HG03196 (cell line): ENCODE data around the gene CIDEC.
"Not testable (repeated sequence)": the region's sequence is repeated elsewhere in the genome, so short reads cannot be mapped to it uniquely, and the experiment has no call there.

Experiments
- ATAC-seq: cut with Tn5 transposase; IDR thresholded peaks from one replicate; pipeline ENCODE4 v1.9.1; 2021; ENCODE audit not compliant: unreplicated experiment

CIDEC gene

GRCh38 chr3:9902372-9903237, 22.6 kb upstream of the CIDEC start, which contains the start of gene IL17RE:
Gene IL17RE, plus strand, starts transcription at chr3:9902848. Its CDS starts 85 bp downstream, at chr3:9902933.
- no peak for ATAC-seq

GRCh38 chr3:9901967-9902366, 21.9 kb upstream of the CIDEC start:
- no peak for ATAC-seq

DNA sequence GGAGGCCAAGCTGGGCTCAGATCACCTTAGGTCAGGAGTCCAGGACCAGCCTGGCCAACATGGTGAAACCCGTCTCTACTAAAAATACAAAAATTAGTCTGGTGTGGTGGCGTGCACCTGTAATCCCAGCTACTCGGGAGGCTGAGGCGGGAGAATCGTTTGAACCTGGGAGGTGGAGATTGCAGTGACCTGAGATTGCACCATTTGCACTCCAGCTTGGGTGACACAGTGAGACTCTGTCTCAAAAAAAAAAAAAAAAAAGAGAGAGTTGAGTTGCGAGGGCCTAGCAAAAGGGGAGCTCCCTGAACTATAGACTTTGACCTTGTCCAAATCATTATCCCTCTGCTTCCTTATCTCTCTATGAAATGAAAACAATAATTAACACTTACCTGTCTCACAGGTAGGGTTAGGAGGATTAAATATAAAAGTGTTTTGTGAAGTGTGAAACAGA, 20.9 kb upstream of the CIDEC start:
- ATAC-seq, result not testable (repeated sequence)

DNA sequence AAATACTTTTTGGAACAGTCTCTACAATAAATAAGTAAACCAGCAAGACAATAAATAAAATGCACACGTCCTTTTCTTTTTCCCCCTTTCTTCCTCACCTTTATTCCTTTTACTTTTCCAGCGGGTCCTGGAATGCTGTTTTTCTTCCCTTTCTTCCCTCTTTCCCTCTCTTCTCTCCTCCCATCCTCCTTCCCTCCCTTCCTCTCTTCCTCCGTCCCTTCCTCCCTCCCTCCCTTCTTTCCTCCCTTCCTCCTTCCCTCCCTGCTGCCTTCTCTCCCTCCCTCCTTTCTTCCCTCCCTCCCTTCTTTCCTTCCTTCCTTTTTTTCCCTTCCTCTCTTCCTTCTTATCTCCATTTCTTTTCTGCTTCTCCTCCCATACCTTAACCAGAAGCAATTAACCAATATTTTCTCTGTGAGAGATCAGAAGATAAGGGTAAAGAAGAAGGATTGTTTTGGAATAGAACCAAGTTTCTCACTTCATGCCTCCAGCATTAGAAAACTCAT, 19.3 kb upstream of the CIDEC start:
- no peak for ATAC-seq

DNA sequence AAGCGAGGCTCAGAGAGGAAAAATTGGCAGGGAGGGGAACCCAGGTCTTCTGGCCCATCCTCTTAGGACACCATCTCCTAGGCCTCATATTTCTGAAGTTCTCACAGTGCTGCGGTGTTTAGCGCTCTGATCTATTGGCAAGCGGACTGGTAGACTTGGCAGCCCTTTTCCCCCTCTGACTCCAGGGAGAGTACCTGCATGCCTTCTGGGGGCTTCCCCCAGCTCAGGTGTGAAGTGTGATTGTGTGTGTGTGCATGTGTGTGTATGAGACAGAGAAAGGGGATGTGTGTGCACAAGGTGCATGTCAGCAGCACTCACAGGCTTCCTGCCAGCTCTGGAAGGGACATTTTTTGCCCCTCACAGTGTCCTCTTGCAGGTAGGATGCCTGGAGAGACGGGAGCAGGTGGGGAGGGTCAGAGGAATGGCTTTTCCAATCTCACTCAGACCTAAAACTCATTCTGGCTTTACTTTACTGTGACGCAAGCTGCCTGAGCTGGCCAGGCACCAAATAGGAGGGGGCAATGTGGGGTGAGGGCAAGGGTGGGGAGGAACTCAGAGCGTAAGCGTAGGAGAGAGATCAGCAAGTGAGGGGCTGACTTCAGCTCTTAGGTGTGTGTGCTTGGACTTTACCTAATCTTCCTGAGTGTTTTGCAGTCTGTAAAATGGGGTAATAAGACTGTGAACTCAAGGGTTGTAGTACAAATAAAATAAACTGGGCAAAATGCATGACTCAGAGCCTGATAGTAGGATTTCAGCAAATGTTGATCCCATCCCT, 18.6 kb upstream of the CIDEC start:
- ATAC-seq, result no peak

DNA sequence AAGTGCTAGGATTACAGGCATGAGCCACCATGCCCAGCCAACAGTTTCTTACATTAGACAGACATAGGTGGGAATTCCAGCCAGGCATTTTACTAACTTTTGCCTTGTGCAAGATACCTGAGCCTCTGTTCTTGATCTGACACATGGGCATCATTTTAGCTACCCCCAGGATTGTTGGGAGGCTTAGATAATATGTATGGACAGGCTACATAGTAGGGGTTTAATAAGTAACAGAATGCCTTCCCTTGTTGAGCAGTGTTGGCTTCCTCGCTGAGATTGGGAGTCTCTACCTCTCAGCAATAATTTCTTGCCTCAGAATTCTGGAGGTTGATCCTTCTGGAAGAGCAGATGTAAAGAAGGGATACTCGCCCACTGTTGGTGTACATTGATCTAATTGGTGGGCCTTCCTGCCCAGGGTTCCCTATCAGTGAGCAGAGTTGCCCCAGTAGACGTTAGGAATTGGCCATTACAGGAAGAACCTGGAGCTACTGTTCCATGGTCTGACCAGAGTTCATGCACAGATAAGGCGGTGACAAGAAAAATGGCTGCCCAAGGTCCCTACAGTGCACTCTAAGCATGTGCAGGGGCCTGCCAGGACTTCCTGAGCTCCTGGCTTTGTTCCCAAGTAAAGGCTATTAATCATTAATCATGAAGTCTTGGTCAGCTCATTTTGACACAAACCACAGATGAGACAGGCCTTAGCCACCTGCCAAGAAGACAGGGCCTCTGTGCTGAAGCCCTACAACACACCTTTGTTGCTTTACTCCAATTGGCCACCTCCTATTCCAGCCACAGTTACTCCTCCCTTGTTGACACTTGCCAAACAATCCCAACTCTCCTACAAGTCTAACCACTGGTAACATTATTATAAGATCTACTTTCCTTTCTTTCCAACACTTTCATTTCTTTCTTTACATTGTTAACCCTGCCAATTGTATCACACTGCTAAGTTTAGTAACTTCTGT, 17.6 kb upstream of the CIDEC start:
- ATAC-seq, result no peak

GRCh38 chr3:9896755-9897407, 16.8 kb upstream of the CIDEC start:
- not testable (repeated sequence) for ATAC-seq

DNA sequence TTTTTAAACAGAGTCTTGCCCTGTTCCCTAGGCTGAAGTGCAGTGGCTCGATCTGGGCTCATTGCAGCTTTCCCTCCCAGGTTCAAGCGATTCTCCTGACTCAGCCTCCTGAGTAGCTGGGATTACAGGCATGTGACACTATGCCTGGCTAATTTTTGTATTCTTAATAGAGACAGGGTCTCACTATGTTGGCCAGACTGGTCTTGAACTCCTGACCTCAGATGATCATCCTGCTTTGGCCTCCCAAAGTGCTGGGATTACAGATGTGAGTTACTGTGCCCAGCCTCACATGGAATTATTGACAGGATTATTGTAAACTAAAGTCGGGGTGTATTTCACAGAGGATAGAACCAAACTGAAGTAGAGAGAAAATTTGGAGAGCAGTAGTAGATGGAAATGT, 15.7 kb upstream of the CIDEC start:
- ATAC-seq, result not testable (repeated sequence)

GRCh38 chr3:9893739-9894138, 13.7 kb upstream of the CIDEC start:
- no peak for ATAC-seq

DNA sequence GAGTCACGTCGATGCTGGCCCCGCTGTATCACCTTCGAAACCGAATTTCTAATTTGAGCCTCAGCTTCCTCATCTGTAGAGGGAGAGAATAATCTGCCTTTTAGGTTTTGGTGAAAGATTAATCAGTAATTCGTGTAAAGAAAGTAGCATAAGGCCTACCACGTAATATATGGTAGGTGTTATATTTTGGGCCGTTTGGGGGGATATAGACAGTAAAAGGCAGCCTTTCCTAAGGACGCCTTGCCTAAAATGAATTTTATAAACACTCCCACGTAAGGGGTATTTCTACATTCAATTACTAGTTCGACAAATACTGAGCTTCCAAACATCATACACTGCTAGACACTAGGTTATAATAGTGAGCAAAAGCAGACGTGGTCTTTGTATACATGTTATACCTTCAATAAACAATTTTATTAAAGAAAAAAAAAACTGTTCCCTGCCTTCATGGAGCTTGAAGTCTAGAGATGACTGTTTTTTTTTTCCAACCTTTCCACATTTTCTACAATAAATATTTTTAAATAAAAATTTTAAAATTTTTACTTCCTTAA, 11.1 kb upstream of the CIDEC start:
- ATAC-seq, result no peak

GRCh38 chr3:9890249-9891071, 10.4 kb upstream of the CIDEC start, which contains the start of gene JAGN1:
Gene JAGN1, plus strand, starts transcription at chr3:9890610. Its CDS starts 113 bp downstream, at chr3:9890723.
- peak; percentile 74 for ATAC-seq

GRCh38 chr3:9889405-9889804, 9.4 kb upstream of the CIDEC start:
- no peak for ATAC-seq

DNA sequence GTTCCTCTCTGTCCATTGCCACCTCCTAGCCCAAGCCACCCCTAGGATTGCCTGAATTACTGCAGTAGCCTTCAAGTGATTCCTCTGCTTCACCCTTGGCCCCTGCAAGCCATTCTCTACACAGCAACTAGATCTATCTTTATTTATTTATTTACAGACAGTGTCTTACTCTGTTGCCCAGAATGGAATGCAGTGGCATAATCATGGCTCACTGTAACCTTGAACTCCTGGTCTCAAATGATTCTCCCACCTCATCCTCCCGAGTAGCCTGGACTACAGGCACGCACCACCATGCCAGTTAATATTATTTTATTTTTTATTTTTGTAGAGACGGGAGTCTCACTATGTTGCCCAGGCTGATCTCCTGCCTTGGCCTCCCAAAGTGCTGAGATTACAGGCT, 8.5 kb upstream of the CIDEC start:
- ATAC-seq, result no peak

DNA sequence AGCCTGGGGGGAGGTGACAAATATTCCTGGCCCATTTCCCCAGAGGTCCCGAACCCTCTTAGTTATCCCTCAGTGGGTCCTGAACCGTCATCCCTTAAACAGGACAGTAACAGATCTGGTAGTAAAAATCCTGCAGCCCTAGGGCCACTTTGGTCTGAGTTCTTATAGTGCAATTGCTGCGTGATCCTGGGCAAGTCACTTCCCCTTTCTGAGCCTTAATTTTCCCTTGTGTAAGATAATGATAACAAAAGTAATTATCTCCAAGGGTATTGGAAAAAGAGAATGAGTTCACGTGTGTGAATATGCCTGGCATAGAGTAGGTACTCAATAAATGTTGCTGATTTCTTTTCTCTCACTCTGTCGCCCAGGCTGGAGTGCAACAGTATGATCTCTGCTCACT, 7.4 kb upstream of the CIDEC start:
- ATAC-seq, result no peak

GRCh38 chr3:9886328-9886727, 6.3 kb upstream of the CIDEC start:
- ATAC-seq, result no peak

- ATAC-seq, result no peak
Measured at GRCh38 chr3:9884555-9885165, 4.6 kb upstream of the CIDEC start.

GRCh38 chr3:9883706-9884554, 3.9 kb upstream of the CIDEC start:
- no peak for ATAC-seq

- no peak for ATAC-seq
Measured at GRCh38 chr3:9881441-9881840, 1.4 kb upstream of the CIDEC start.
